SU-DHL-6 (cell line): ENCODE measurements around the gene HSPB1.

Experiments used
- EZH2phosphoT487 ChIP-seq: fragments of 200-600 bp; sonication (generic), shearing (Covaris generic); conservative IDR thresholded peaks from 2 replicates; pipeline ENCODE4 v1.6.1; 2018; ENCODE audit warnings: mild to moderate bottlenecking, antibody characterized with exemption, low read length, moderate library complexity, mixed read lengths
- TF ChIP-seq, protein P1 (sequence below): fragments of 200-600 bp; sonication (generic); IDR thresholded peaks from one replicate; pipeline ENCODE4 v1.5.1; 2017; ENCODE audit warnings: antibody characterized with exemption, mild to moderate bottlenecking, low read length, moderate library complexity; ENCODE audit not compliant: insufficient read depth, poor library complexity, severe bottlenecking

DNA sequence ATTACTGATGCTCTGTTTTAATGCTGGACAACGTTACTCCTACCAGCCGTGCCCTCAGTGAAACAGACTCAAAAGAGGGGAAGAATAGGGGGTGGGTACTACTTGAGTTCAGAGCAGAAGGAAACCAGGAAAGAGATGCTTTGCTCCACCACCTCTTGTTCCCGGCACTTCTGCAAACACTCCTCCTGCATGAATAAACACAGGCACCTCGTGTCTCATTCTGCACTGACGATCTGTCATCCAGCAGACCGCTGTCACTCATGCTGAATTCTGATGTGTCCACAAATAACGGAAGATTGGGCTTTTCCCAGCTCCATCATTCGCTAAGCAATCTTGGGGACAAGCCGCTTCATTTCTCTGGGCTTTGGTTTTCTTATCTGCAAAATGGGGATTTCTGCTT, 29.6 kb downstream of the HSPB1 start:
- TF ChIP-seq, protein P1, sequence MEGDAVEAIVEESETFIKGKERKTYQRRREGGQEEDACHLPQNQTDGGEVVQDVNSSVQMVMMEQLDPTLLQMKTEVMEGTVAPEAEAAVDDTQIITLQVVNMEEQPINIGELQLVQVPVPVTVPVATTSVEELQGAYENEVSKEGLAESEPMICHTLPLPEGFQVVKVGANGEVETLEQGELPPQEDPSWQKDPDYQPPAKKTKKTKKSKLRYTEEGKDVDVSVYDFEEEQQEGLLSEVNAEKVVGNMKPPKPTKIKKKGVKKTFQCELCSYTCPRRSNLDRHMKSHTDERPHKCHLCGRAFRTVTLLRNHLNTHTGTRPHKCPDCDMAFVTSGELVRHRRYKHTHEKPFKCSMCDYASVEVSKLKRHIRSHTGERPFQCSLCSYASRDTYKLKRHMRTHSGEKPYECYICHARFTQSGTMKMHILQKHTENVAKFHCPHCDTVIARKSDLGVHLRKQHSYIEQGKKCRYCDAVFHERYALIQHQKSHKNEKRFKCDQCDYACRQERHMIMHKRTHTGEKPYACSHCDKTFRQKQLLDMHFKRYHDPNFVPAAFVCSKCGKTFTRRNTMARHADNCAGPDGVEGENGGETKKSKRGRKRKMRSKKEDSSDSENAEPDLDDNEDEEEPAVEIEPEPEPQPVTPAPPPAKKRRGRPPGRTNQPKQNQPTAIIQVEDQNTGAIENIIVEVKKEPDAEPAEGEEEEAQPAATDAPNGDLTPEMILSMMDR: no peak
- TF ChIP-seq EZH2phosphoT487: no peak
